Vagina (tissue), 2 donors: Measurements from ENCODE around the gene PMM2. TPM values are rescaled to one million over a fixed set of nuclear protein-coding genes. Genes with fewer than 3 reads are reported as not detected.

Source experiments
- DNase-seq, 2 donors: peaks; one replicate each; pipeline ENCODE4 v3.0.0-alpha.2; 2017; ENCODE audit errors: extremely low spot score in 2 of 2
- H3K27ac ChIP-seq: fragments of 200-600 bp; sonication (generic); one replicate; pipeline ENCODE4 v1.5.1; 2019
- H3K27me3 ChIP-seq: fragments of 200-600 bp; sonication (generic); one replicate; pipeline ENCODE4 v1.5.1; 2019
- H3K36me3 ChIP-seq, 2 donors: fragments of 200-600 bp; sonication (generic); one replicate each; pipeline ENCODE4 v1.5.1; 2017 to 2019
- H3K4me1 ChIP-seq: fragments of 200-600 bp; sonication (generic); one replicate; pipeline ENCODE4 v1.5.1; 2019
- H3K4me3 ChIP-seq, 2 donors: fragments of 200-600 bp; sonication (generic); 1 replicate in 1 of 2; 2 replicates in 1 of 2; pipeline ENCODE4 v1.5.1; 2016 to 2019
- H3K9me3 ChIP-seq: fragments of 200-600 bp; sonication (generic); one replicate; pipeline ENCODE4 v1.5.1; 2019
- CTCF ChIP-seq, 3 experiments: fragments of 450-650 bp in 2 of 3; fragments of 200-600 bp in 1 of 3; sonication (generic) in 1 of 3; IDR thresholded peaks; one replicate each; pipeline ENCODE4 v1.5.1; 2017 to 2019; ENCODE audit warnings: antibody characterized with exemption in 3 of 3, mild to moderate bottlenecking in 2 of 3, moderate library complexity in 2 of 3
- POLR2A ChIP-seq, 2 donors: fragments of 450-650 bp; IDR thresholded peaks; one replicate each; pipeline ENCODE4 v1.6.1; 2017; ENCODE audit warnings: antibody characterized with exemption in 2 of 2, mild to moderate bottlenecking in 2 of 2, moderate library complexity in 2 of 2
- POLR2AphosphoS5 ChIP-seq, 2 donors: sonication (generic); formaldehyde crosslinking; IDR thresholded peaks; one replicate each; pipeline ENCODE4 v1.9.0; 2017; ENCODE audit warnings: antibody characterized with exemption in 2 of 2, mild to moderate bottlenecking in 2 of 2, low read depth in 1 of 2; ENCODE audit not compliant: insufficient read depth in 1 of 2
- intact Hi-C: fragments of 100-400 bp; cut with DNase I; formaldehyde crosslinking; loops from one replicate; pipeline ENCODE4 v1.15.1; 2023
- total RNA-seq: library from RNA; depleted of rRNA; stranded (reverse); fragments of >200 nt; gene quantifications from one replicate; pipeline ENCODE4 v1.2.3, GENCODE V29; 2016

Gene PMM2
- total RNA-seq, 1 donor from 2014 or later = 21.4 TPM

- no peaks in the 10 kb centered on the region for H3K9me3 ChIP-seq
- H3K4me3 ChIP-seq = no peak overlapping the region
- TF ChIP-seq POLR2A (IDR thresholded peaks at IDR 0.05) (no peak), CTCF (IDR thresholded peaks at IDR 0.05) (no peak), POLR2AphosphoS5 (IDR thresholded peaks at IDR 0.05; ENCODE audit: insufficient read depth in 1 of 2, low read depth in 1 of 2) (no peak)
- intact Hi-C loops = no loop called here
- H3K36me3 ChIP-seq = peaks cover 0 to 19% of the 10 kb centered on the region in 2 donors
- H3K27ac ChIP-seq = no peak overlapping the region
- no peaks in the 10 kb centered on the region for H3K27me3 ChIP-seq
- no peaks in the 10 kb centered on the region for H3K4me1 ChIP-seq
- DNase-seq = no peak
These were observed 24.8 kb downstream of the PMM2 start for GRCh38 chr16:8822403-8822802.

GRCh38 chr16:8826278-8826879 is 28.7 kb downstream of the PMM2 start:
- TF ChIP-seq CTCF (IDR thresholded peaks at IDR 0.05) = no peak
- Histone ChIP-seq H3K4me1 (no peaks in the 10 kb centered on the region), H3K36me3 (peaks cover 0 to 4% of the 10 kb centered on the region in 2 donors), H3K27ac (no peak overlapping the region), H3K4me3 (no peak overlapping the region), H3K27me3 (no peaks in the 10 kb centered on the region), H3K9me3 (no peaks in the 10 kb centered on the region)
- DNase-seq = no peak
- intact Hi-C loops = no loop called here

- no peak for DNase-seq
These were observed 31.0 kb downstream of the PMM2 start for GRCh38 chr16:8828541-8829165.

GRCh38 chr16:8831450-8831849 is 33.8 kb downstream of the PMM2 start:
- Histone ChIP-seq H3K27me3 (no peaks in the 10 kb centered on the region), H3K9me3 (no peaks in the 10 kb centered on the region), H3K27ac (no peak overlapping the region), H3K36me3 (peaks cover 0 to 10% of the 10 kb centered on the region in 2 donors), H3K4me1 (no peaks in the 10 kb centered on the region), H3K4me3 (no peak overlapping the region)
- TF ChIP-seq CTCF (IDR thresholded peaks at IDR 0.05) (no peak), POLR2A (IDR thresholded peaks at IDR 0.05) (no peak), POLR2AphosphoS5 (IDR thresholded peaks at IDR 0.05; ENCODE audit: insufficient read depth in 1 of 2, low read depth in 1 of 2) (no peak)
- intact Hi-C loops = no loop called here
- DNase-seq = no peak

More at GRCh38 chr16:8828541-8829165, 31.0 kb downstream of the PMM2 start:
- Histone ChIP-seq H3K36me3 (peaks cover 0 to 10% of the 10 kb centered on the region in 2 donors), H3K4me1 (no peaks in the 10 kb centered on the region), H3K9me3 (no peaks in the 10 kb centered on the region), H3K27ac (no peak overlapping the region), H3K4me3 (no peak overlapping the region), H3K27me3 (no peaks in the 10 kb centered on the region)
- intact Hi-C loops = no loop called here
- TF ChIP-seq POLR2AphosphoS5 (IDR thresholded peaks at IDR 0.05; ENCODE audit: insufficient read depth in 1 of 2, low read depth in 1 of 2) = no peak
- no peak for TF ChIP-seq CTCF (IDR thresholded peaks at IDR 0.05)
- no peak for TF ChIP-seq POLR2A (IDR thresholded peaks at IDR 0.05)
